Measurements from ENCODE around the gene SEMA3G.

Gene SEMA3G

DNA sequence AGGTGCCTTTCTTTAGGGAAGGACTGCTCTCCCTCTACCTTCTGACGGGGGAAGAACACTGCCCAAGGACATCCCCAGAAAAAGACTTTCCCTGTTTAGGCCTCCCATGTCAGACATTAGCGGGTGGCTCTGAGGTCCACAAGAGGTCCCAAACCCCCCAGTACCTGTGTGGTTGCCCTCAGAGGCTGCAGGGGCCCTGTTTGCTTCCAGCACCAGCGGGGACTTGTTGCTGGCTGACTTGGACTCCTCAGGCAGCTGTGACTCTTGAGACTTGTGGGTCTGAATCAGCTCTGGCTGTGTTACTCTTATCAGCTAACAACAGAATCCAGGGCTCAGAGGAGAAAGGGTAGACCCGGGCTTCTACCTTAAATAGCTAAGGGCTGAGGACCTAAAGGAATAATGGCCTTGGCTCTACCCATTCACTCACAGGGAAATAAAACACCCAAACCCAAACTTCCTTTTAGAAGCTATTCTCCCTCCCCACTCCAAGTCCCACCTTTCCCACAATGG, 39.2 kb downstream of the SEMA3G start:
- TF ChIP-seq, protein P1, sequence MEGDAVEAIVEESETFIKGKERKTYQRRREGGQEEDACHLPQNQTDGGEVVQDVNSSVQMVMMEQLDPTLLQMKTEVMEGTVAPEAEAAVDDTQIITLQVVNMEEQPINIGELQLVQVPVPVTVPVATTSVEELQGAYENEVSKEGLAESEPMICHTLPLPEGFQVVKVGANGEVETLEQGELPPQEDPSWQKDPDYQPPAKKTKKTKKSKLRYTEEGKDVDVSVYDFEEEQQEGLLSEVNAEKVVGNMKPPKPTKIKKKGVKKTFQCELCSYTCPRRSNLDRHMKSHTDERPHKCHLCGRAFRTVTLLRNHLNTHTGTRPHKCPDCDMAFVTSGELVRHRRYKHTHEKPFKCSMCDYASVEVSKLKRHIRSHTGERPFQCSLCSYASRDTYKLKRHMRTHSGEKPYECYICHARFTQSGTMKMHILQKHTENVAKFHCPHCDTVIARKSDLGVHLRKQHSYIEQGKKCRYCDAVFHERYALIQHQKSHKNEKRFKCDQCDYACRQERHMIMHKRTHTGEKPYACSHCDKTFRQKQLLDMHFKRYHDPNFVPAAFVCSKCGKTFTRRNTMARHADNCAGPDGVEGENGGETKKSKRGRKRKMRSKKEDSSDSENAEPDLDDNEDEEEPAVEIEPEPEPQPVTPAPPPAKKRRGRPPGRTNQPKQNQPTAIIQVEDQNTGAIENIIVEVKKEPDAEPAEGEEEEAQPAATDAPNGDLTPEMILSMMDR (IDR thresholded peaks at IDR 0.05; ENCODE audit: low read depth, low read length, missing control alignments), result no peak
- no peak for DNase-seq (ENCODE audit: low read depth)
- H3K4me3 ChIP-seq (ENCODE audit: low read depth, low read length), result no peak overlapping the region

- no peak for DNase-seq (ENCODE audit: low read depth)
- TF ChIP-seq, protein P1 (IDR thresholded peaks at IDR 0.05; ENCODE audit: low read depth, low read length, missing control alignments), result no peak
- no peak overlapping the region for H3K4me3 ChIP-seq (ENCODE audit: low read depth, low read length)
Measured at GRCh38 chr3:52405066-52405465, 39.8 kb downstream of the SEMA3G start.

DNA sequence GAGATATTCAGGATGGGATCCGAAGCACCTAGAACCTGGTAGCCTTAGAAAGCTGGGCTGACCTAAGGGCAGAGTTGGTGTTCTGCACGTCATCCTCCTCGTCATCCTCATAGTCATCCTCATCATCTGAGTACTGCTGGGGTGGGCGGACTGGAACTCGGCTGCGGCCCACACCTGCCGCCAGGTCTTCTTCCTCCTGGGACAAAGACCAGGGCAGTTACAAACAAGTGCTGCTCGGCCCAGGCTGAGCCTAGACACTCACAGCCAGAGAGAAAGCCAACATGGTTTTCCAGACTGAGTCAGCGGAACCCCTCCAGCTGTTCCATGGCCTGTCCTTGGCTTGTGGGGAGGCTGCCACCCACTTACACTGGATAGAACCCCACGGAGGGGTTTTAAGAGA, 40.5 kb downstream of the SEMA3G start:
- TF ChIP-seq, protein P1 (IDR thresholded peaks at IDR 0.05; ENCODE audit: low read depth, low read length, missing control alignments), result no peak
- H3K4me3 ChIP-seq (ENCODE audit: low read depth, low read length), result no peak overlapping the region
- no peak for DNase-seq (ENCODE audit: low read depth)

- no peak for DNase-seq (ENCODE audit: low read depth)
- TF ChIP-seq, protein P1 (IDR thresholded peaks at IDR 0.05; ENCODE audit: low read depth, low read length, missing control alignments), result no peak
- no peak overlapping the region for H3K4me3 ChIP-seq (ENCODE audit: low read depth, low read length)
Measured at GRCh38 chr3:52403955-52404354, 40.9 kb downstream of the SEMA3G start.

GRCh38 chr3:52403271-52403841, 41.5 kb downstream of the SEMA3G start:
- no peak for DNase-seq (ENCODE audit: low read depth)
- TF ChIP-seq, protein P1 (IDR thresholded peaks at IDR 0.05; ENCODE audit: low read depth, low read length, missing control alignments), result no peak
- H3K4me3 ChIP-seq (ENCODE audit: low read depth, low read length), result no peak overlapping the region

- TF ChIP-seq, protein P1 (IDR thresholded peaks at IDR 0.05; ENCODE audit: low read depth, low read length, missing control alignments), result no peak
- no peak overlapping the region for H3K4me3 ChIP-seq (ENCODE audit: low read depth, low read length)
- no peak for DNase-seq (ENCODE audit: low read depth)
Measured at GRCh38 chr3:52402706-52403270, 42.1 kb downstream of the SEMA3G start.

- TF ChIP-seq, protein P1 (IDR thresholded peaks at IDR 0.05; ENCODE audit: low read depth, low read length, missing control alignments), result no peak
- DNase-seq (ENCODE audit: low read depth), result no peak
- no peak overlapping the region for H3K4me3 ChIP-seq (ENCODE audit: low read depth, low read length)
Measured at GRCh38 chr3:52402101-52402521, 42.8 kb downstream of the SEMA3G start.
